Naive B cell (primary cell): ENCODE measurements around the gene WDR27. TPM values are rescaled to one million over a fixed set of nuclear protein-coding genes. Genes with fewer than 3 reads are reported as not detected.

ENCODE experiments used
- ATAC-seq, 2 donors: fragments of 150-1000 bp; cut with Tn5 transposase; 2 replicates each; pipeline ENCODE4 v1.10.0; 2021; ENCODE audit warnings: low read depth in 2 of 2, mild to moderate bottlenecking in 2 of 2, moderate library complexity in 2 of 2
- DNase-seq: peaks from one replicate; pipeline ENCODE4 v3.0.0; 2022
- H3K27ac Mint-ChIP-seq, 6 donors: one replicate each; pipeline ENCODE4 v1.8.0; 2020 to 2022; ENCODE audit warnings: mild to moderate bottlenecking in 6 of 6, mixed read lengths in 6 of 6, moderate library complexity in 5 of 6, inconsistent platforms in 2 of 6
- H3K27me3 Mint-ChIP-seq, 3 donors: one replicate each; pipeline ENCODE4 v1.8.0; 2021 to 2022; ENCODE audit warnings: mixed read lengths in 3 of 3, mild to moderate bottlenecking in 1 of 3
- H3K36me3 Mint-ChIP-seq, 2 donors: one replicate each; pipeline ENCODE4 v1.8.0; 2020 to 2022; ENCODE audit warnings: mixed read lengths in 2 of 2, inconsistent platforms in 1 of 2, mild to moderate bottlenecking in 1 of 2
- H3K4me1 Mint-ChIP-seq, 3 donors: one replicate each; pipeline ENCODE4 v1.8.0; 2020 to 2022; ENCODE audit warnings: mixed read lengths in 3 of 3, inconsistent platforms in 1 of 3, mild to moderate bottlenecking in 1 of 3, moderate library complexity in 1 of 3
- H3K4me3 Mint-ChIP-seq, 8 donors: one replicate each; pipeline ENCODE4 v1.8.0; 2020 to 2022; ENCODE audit warnings: mild to moderate bottlenecking in 8 of 8, mixed read lengths in 8 of 8, moderate library complexity in 8 of 8, inconsistent platforms in 2 of 8
- H3K9me3 Mint-ChIP-seq, 7 donors: one replicate each; pipeline ENCODE4 v1.8.0; 2020 to 2022; ENCODE audit warnings: mixed read lengths in 7 of 7, mild to moderate bottlenecking in 5 of 7, inconsistent platforms in 2 of 7, moderate library complexity in 1 of 7
- polyA plus RNA-seq, 6 donors: library from polyadenylated mRNA; unstranded; fragments of 300-500 nt; fragmentation: Illumina TruSeq; gene quantifications; one replicate each; pipeline ENCODE4 v1.2.3, GENCODE V29; 2021; ENCODE audit warnings: low read depth in 6 of 6

WDR27 gene
- polyA plus RNA-seq, 6 donors from 2014 or later = 9.9 to 17.8 (median 15.2) TPM

DNA sequence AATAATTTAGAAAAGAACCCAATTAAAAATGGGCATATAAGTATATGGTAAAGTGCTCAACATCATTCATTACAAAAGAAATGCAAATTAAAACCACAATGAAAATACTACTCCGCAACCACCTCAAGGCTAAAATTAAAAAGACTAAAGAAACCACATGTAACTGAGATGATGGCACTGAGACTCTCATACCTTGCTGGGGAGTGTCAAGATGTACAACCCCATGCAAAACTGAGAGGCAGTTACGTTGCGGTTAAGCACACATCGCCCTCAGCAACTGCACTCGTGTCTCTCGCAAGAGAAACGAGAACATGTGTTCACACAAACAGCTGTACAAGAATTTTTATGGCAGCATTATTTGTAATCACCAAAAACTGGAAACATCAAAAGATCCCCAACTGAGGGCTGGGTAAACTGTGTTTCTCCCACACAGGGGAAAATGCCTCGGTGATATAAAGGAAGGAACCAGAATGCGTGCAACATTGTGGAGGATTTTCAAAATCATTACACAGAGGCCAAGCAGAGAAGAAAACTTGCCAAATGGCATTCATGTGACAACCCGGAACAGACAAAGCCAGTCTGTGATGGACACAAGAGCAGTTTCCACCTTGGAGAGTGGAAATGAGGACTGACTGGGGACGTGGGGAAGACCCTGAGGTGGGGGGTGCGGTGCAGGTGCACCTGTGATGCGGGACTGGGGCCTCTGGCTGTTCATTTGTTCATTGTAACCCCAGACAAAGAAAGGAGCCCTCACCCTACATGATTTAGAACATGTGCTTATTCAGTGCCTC is 144.9 kb downstream of the WDR27 start:
- no peaks in the 10 kb centered on the region for H3K27me3 Mint-ChIP-seq
- H3K36me3 Mint-ChIP-seq = peaks cover 28 to 30% of the 10 kb centered on the region in 2 donors
- ATAC-seq (peak; percentile 63 to 86), DNase-seq (peak; percentile 21)
- peaks cover 10 to 17% (median 11%) of the 10 kb centered on the region in 3 donors for H3K4me1 Mint-ChIP-seq
- H3K9me3 Mint-ChIP-seq = peaks cover 0 to 10% (median 5%) of the 10 kb centered on the region in 7 donors
- H3K27ac Mint-ChIP-seq = peak overlapping the region in 3 of 6 donors; percentile 41 to 79 (median 71)
- H3K4me3 Mint-ChIP-seq = peak overlapping the region in 3 of 8 donors; percentile 26 to 56 (median 36)

DNA sequence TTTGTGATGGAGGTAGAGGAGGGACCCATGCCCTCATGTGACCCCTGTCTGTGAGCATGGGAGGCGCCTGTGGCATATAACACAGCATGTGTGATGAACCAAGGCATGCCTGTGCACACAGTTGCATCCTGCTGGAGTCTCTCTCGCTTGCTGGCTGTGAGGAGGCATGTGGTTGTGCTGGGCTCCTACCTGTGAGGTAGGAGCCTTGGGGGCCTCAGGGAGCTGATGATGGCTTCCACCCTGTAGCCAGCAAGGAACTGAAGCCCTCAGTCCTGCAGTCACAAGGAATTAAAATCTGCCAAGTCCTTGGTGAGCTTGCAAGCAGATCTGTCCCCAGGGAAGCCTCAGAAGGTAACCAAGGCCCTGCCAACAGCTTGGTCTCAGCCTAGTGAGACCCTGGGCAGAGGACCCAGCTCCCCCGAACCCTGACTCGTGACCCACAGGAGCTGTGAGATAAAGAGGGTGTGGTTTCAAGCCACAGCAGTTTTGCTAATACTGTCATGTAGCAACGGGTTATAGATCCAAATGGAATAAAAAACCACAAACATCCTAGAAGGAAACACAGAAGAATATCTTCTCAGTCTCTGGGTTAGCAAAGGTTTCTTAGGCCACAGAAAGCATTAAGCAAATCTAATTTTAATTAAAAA is 145.7 kb downstream of the WDR27 start:
- Mint-ChIP-seq H3K9me3 (peaks cover 0 to 4% (median under 1%) of the 10 kb centered on the region in 7 donors), H3K36me3 (peaks cover 20 to 26% of the 10 kb centered on the region in 2 donors), H3K27me3 (no peaks in the 10 kb centered on the region), H3K4me1 (peaks cover 10 to 17% (median 11%) of the 10 kb centered on the region in 3 donors), H3K4me3 (peak overlapping the region in 2 of 8 donors; percentile 11 to 47), H3K27ac (peak overlapping the region in 1 of 6 donors; percentile 54)
- no peak for ATAC-seq
- DNase-seq = no peak

DNA sequence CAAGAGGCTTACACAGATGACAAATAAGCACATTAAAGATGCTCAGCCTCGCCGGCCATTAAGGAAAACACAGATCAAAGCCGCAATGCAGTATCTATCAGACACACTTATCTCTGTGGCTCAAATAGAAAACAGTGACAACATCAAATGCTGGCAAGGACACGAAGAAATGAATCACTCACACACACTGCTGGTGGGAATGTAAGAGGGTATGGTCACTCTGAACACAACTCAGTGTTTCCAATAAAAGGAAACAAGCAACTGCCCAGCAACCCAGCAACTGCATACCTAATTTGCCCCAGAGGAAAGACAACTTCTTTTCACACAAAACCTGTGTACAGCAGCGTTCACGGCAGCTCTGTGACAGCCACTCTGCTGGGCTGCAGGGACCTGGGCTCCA is 155.8 kb downstream of the WDR27 start:
- ATAC-seq = no peak
- Mint-ChIP-seq H3K36me3 (peaks cover 13% of the 10 kb centered on the region in 2 donors), H3K4me1 (peaks cover 0 to under 1% (median 0%) of the 10 kb centered on the region in 3 donors), H3K27ac (peak overlapping the region in 1 of 6 donors; percentile 44), H3K4me3 (no peak overlapping the region), H3K9me3 (peaks cover 0 to 26% (median 14%) of the 10 kb centered on the region in 7 donors), H3K27me3 (no peaks in the 10 kb centered on the region)
- DNase-seq = no peak

DNA sequence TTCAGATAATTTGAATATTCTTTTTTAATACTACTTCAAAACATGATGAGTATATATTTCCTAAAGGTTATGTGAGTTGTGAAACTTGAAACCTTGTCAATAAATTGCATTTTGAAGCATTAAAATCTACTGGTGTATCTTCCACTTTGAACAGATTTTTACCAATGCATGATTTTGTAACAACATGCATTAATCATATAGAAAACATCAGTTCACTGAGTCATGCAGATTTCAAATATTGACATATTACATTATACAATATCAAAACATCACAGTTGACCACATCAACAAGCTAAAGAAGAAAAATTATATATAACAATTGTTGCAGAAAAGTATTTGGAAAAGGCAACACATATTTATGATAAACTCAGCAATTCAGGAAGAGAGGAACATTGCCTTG is 158.1 kb downstream of the WDR27 start:
- Mint-ChIP-seq H3K9me3 (peaks cover 0 to 22% (median 11%) of the 10 kb centered on the region in 7 donors), H3K27ac (no peak overlapping the region), H3K4me1 (peaks cover 0 to 2% (median 0%) of the 10 kb centered on the region in 3 donors), H3K4me3 (no peak overlapping the region), H3K36me3 (peaks cover 10 to 13% of the 10 kb centered on the region in 2 donors), H3K27me3 (no peaks in the 10 kb centered on the region)
- ATAC-seq (no peak), DNase-seq (no peak)

DNA sequence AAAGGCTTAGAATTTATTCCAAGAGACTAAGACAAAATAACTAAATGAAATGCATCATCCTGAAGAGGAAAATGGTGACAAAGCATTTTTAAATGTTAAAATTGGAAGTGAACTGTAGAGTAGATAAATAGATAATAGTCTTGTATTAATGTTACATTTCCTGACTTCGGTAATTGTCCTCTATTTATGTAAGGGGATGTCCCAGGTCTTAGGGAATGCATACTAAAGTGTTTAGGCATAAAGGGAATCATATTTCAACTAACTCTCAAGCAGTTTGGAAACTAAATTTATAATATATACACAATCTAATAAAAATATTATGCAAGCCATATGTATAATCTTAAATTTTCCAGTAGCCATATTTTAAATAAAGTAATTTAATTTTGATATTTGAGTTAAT is 159.3 kb downstream of the WDR27 start:
- H3K9me3 Mint-ChIP-seq = peaks cover 0 to 10% (median 4%) of the 10 kb centered on the region in 7 donors
- H3K36me3 Mint-ChIP-seq = peaks cover 10 to 13% of the 10 kb centered on the region in 2 donors
- no peak for DNase-seq
- no peak overlapping the region for H3K27ac Mint-ChIP-seq
- H3K27me3 Mint-ChIP-seq = no peaks in the 10 kb centered on the region
- H3K4me3 Mint-ChIP-seq = no peak overlapping the region
- peaks cover 0 to 2% (median 0%) of the 10 kb centered on the region in 3 donors for H3K4me1 Mint-ChIP-seq
- ATAC-seq = no peak

DNA sequence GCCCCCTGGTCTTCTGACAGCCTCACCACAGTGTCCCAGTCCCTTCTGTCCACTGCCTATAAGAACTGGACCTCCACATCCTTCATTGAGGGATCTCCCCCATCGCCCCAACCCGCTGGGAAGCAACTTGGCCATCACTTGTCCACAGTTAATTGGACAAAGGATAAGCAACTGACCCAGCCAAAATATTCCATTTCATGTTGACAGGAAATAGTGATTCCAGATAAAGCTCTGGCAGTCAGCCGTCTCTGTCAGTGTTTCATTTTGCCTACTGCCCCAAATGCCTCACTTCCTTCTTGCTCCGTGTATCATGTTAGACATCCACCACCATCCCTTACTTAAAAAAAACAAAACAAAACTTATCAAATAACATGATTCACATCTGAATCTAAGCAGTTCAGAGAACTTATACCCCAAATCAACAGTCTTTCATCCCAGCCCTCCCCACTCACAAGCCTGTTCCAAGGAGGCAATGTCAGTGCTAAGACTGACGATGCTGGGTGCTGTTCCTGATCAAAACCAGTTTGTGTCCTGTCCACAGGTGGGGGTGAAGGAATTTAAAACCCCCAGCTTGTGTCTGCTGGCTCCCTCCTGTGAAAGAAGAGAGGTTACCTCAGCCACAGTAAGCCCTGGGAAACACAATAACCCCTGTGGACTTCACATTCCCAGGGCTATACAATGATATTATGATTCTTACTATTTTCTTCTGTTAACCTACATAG is 162.5 kb downstream of the WDR27 start:
- Mint-ChIP-seq H3K4me1 (peaks cover 0 to 2% (median 0%) of the 10 kb centered on the region in 3 donors), H3K4me3 (no peak overlapping the region)

DNA sequence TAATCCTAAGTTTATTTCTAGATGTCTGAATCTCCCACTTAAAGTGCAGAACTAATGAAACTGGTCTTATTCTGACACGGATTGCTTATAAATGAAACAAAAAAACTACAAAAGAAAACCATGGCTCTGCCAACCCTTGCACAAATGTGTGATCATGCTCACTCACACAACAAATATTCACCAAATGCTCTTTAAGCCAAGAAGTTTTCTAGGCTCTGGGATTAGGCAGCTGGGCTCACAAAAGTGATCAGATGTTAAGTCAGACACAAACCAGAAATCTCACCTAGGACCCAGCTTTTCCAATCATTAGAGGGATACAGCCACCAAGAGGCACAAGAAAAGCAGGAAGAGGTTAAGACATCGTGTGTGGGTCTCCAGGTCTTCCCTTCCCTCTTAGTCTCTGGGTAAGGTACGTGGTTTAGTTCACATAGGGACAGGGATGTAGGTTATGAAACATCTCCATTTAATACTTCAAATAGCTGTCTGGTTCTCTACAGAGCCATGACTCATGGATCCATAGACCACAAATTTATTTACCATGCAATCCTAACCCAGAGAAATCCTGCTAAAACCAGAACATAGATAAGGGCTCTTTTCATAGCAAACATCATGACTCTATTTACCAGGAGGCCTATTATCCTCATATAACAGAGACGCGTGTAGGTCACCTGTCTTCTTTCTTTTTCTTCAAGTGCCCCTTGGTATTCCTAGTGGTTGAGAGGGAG is 165.2 kb downstream of the WDR27 start:
- Mint-ChIP-seq H3K27ac (peak overlapping the region in 1 of 6 donors; percentile 3), H3K27me3 (no peaks in the 10 kb centered on the region), H3K36me3 (peaks cover 16 to 19% of the 10 kb centered on the region in 2 donors), H3K4me3 (no peak overlapping the region), H3K9me3 (peaks cover 0 to 24% (median 12%) of the 10 kb centered on the region in 7 donors), H3K4me1 (peaks cover 0 to 2% (median 0%) of the 10 kb centered on the region in 3 donors)
- no peak for DNase-seq
- ATAC-seq = no peak

More for the DNA sequence above, 162.5 kb downstream of the WDR27 start:
- peak overlapping the region in 2 of 6 donors; percentile 35 to 57 for H3K27ac Mint-ChIP-seq
- ATAC-seq (no peak), DNase-seq (no peak)
- H3K27me3 Mint-ChIP-seq = no peaks in the 10 kb centered on the region
- peaks cover 0 to 15% (median 3%) of the 10 kb centered on the region in 7 donors for H3K9me3 Mint-ChIP-seq
- peaks cover 16 to 19% of the 10 kb centered on the region in 2 donors for H3K36me3 Mint-ChIP-seq

DNA sequence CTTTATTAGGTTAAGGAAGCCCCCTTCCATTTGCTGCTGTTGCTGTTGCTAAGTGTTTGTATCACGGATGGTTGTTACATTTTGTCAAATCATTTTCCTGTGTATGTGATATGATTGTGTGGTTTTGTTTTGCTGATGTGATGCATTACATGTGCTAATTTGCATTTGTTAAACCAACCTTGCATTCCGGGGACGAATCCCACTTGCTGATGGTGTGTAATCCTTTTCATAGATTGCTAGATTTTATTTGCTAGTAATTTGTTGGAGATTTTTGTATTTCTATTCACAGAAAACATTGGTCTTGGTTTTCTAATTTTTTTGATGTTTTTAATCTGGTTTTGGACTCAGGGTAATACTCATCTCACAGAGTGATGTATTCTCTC is 167.8 kb downstream of the WDR27 start:
- H3K36me3 Mint-ChIP-seq = peaks cover 16 to 19% of the 10 kb centered on the region in 2 donors
- DNase-seq (no peak), ATAC-seq (no peak)
- peaks cover 4 to 9% (median 7%) of the 10 kb centered on the region in 3 donors for H3K4me1 Mint-ChIP-seq
- H3K9me3 Mint-ChIP-seq = peaks cover 0 to 24% (median 12%) of the 10 kb centered on the region in 7 donors
- no peak overlapping the region for H3K4me3 Mint-ChIP-seq
- H3K27me3 Mint-ChIP-seq = no peaks in the 10 kb centered on the region
- no peak overlapping the region for H3K27ac Mint-ChIP-seq

DNA sequence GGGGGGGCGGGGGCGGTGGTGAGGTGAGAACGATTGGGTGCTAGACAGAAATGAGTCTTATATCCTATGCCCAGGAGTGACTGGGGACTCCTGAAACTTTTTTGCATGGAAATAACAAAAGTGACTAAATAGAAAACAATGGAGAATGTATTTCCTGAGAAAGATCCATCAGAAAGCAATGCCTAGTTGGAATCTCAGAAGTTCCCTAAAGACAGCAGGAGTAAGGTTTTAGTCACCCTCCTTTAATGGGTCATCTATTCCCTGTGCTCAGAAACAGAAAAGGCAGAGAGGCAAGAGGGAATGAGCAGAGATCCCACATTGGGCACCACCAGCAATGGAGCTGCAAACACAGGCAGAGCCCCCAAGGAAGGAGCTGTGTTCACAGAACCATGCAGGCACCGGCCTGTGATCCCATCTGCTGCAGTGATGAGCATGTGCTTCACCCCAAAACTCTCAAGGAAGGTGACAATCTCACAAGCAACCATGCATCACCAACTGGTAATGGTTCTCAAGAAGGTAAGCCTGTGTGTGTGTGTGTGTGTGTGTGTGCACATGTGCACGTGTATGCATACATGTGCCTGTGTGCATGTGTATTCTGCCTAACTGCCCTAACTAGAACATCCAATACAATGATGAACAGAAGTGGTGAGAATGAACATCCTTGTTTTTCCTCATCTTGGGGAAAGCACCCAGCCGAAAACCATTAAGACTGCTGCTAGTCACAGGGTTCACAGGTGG is 168.4 kb downstream of the WDR27 start:
- H3K27ac Mint-ChIP-seq = no peak overlapping the region
- ATAC-seq (no peak), DNase-seq (no peak)
- H3K36me3 Mint-ChIP-seq = peaks cover 16 to 19% of the 10 kb centered on the region in 2 donors
- peaks cover 0 to 24% (median 12%) of the 10 kb centered on the region in 7 donors for H3K9me3 Mint-ChIP-seq
- no peaks in the 10 kb centered on the region for H3K27me3 Mint-ChIP-seq
- no peak overlapping the region for H3K4me3 Mint-ChIP-seq
- peaks cover 4 to 9% (median 7%) of the 10 kb centered on the region in 3 donors for H3K4me1 Mint-ChIP-seq

DNA sequence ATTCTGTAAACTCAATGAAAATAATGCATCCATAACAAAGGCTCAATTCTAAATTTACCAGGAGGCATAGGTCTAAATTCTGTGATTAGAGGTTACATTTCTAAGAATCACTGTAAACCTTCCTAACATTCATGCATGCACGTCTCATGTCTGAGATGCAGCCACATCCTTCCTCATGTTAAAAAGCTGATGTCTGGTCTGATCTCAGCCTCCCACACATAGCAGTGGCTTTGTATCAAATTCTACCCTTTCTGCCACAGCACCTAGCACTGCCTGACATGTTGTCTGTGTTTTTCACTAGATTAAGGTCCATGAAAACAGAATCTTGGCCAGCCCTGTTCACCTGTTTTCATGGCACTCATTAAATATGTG is 171.1 kb downstream of the WDR27 start:
- ATAC-seq (no peak), DNase-seq (no peak)
- Mint-ChIP-seq H3K4me3 (no peak overlapping the region), H3K4me1 (peaks cover 4 to 9% (median 7%) of the 10 kb centered on the region in 3 donors), H3K27me3 (no peaks in the 10 kb centered on the region), H3K9me3 (peaks cover 0 to 15% (median 9%) of the 10 kb centered on the region in 7 donors), H3K36me3 (peaks cover 0 to under 1% of the 10 kb centered on the region in 2 donors), H3K27ac (peak overlapping the region in 1 of 6 donors; percentile 39)

DNA sequence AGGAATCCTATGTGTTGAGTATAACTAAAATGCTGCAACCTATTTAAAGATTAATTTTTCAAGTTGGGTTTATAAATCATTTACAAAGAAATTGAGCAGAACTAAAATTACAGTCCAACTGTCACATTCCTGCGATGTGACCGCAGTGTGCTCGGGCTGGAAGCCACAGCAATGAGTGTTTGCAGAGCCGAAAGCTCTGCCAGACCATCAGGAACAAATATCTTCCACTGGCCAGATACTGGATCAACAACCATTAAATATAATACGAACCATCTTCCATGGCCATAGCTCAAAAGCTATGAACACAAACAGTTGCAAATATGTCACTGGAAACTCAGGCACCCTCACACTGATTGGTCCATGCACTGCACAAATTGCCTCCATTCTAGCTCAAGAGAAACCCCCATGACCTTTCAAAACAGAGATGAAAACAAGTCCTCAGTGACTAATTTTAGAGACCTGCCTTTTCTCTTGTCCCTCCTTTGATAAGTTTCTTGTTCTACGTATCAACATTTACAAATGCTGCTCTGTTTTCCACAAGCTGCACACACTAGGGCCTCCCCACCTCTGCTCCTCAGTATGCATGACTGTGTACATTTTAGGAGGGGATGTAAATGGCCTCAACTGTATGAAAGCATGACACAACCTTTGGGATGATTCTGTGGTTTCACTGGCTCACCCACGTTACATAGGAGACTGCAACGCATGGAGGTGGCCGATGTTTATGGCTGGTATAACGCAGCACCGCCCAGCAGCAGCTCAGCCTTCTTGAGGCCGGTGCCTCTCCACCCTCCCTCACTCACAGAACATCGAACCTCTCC is 171.7 kb downstream of the WDR27 start:
- no peaks in the 10 kb centered on the region for H3K36me3 Mint-ChIP-seq
- peaks cover 4 to 9% (median 7%) of the 10 kb centered on the region in 3 donors for H3K4me1 Mint-ChIP-seq
- no peaks in the 10 kb centered on the region for H3K27me3 Mint-ChIP-seq
- ATAC-seq = no peak
- no peak overlapping the region for H3K4me3 Mint-ChIP-seq
- peaks cover 0 to 14% (median 9%) of the 10 kb centered on the region in 7 donors for H3K9me3 Mint-ChIP-seq
- no peak for DNase-seq
- H3K27ac Mint-ChIP-seq = peak overlapping the region in 2 of 6 donors; percentile 52 to 92
